Ramos (cell line): ENCODE results near the gene B4GALT1.

Experiments used
- in situ Hi-C: fragments of 300-500 bp; cut with MboI; formaldehyde crosslinking; loops from one replicate; pipeline ENCODE4 v1.14.3; 2022; ENCODE audit warnings: low sequenced_read_pairs; ENCODE audit not compliant: unreplicated experiment

The B4GALT1 gene

GRCh38 chr9:33068991-33069390, 98.1 kb downstream of the B4GALT1 start:
- in situ Hi-C loops, result no loop called here

- in situ Hi-C loops, result no loop called here
These were observed 101.7 kb downstream of the B4GALT1 start for GRCh38 chr9:33065157-33066076.
